Umbilical cord (tissue), 2 donors: ENCODE results near the gene RB1. TPM values are rescaled to one million over a fixed set of nuclear protein-coding genes. Genes with fewer than 3 reads are reported as not detected.

Experiments
- DNase-seq: peaks from one replicate; pipeline ENCODE4 v3.0.0-alpha.2; 2015; ENCODE audit warnings: low spot score
- total RNA-seq: library from RNA; depleted of rRNA; stranded (reverse); fragments of >200 nt; gene quantifications from one replicate; pipeline ENCODE4 v1.2.3, GENCODE V29; 2014; ENCODE audit warnings: low replicate concordance; ENCODE audit not compliant: insufficient read depth

RB1 gene
- total RNA-seq, 1 donor from 2014 or later: 27.9 TPM

DNA sequence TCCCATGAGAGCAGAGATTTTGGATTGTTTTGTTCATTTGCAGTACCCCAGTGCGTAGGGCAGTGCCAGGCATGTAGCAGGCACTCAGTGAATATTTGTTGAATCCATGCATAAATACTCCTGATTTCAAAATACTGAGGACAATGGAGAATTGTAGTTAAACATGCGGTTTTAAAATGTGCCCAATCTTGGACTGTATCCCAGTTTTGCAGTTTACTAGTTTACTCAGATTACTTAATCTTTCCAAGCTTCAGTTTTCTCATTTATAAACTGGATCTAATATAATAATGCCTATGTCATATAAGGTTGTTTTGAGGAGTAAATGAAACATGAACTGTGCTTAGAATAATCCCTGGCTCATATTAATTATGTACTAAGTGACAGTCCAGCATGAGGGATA is 190.3 kb downstream of the RB1 start:
- DNase-seq: no peak

DNA sequence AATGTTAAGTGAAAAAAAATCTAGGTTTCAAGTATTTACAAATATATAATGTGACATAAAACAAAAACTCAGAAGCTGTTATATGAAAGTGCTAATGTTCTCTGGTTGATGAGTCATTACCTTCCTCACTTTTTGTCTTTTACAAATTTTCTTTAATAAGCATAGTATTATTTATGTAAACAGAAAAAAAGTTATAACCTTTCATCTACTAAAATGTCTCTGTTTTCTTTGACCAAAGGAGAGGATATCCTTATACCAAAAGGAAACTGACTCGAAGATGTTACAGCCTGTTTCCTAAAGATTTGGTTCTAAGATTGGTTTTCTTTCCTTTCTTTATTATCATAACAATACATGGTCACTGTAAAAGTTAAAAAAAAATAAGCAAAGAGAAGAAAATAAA is 191.3 kb downstream of the RB1 start:
- DNase-seq: no peak

DNA sequence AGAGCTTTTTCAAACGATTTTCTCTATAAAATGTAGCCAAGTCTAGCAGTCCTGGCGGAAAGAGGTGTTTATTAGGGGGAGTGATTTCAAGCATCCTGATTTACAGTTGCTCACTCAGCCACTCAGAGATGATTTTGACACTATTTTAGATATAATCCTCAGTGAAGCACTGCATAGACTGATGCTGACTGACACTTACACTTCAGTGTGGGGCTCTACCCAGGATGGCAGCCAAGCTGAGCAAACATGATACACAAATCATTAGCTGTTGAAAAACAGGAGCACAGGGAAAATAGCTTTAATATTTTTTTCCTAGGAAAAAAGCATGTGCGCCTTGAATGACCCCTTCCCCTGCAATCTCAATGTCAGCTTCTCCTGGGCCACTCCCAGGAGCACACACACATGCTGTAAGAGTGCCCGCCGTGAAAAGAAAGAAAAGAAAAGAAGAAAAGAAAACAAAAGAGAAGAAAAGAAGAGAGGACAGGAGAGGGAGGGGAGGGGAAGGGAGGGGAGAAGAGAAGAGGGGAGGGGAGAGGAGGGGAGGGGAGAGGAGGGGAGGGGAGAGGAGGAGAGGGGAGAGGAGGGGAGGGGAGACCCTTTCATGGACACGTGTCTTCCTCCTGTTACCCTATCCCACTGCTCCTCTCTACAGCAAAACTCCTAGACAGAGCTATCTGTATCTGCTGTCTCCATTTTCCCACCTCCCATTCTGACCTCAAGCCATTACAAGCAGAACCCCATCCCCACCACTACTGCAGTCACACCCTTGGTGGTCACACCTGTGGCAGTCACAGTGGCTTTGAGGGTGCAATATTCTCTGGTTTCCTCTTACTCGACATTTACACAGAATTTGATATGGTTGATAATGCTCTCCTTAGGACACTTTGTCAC is 193.0 kb downstream of the RB1 start:
- DNase-seq: no peak

DNA sequence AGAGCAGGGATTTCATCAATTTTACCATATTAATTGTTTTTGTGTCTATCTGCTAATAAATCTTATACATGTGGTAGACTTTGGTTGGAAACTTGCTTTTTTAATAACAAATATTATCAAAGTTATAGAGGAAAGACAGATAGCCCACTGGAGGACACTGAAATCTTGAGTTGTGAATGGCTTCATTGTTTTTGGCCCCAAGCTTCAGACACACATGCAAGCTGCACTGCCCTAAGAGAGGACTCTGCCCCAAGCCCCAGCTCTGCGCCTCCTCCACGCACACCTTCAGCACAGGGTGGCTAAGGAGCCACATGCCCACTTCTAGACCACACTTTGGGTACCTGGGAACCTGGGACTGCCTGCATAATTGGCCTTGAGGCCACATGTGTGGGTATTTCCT is 194.1 kb downstream of the RB1 start:
- no peak for DNase-seq

DNA sequence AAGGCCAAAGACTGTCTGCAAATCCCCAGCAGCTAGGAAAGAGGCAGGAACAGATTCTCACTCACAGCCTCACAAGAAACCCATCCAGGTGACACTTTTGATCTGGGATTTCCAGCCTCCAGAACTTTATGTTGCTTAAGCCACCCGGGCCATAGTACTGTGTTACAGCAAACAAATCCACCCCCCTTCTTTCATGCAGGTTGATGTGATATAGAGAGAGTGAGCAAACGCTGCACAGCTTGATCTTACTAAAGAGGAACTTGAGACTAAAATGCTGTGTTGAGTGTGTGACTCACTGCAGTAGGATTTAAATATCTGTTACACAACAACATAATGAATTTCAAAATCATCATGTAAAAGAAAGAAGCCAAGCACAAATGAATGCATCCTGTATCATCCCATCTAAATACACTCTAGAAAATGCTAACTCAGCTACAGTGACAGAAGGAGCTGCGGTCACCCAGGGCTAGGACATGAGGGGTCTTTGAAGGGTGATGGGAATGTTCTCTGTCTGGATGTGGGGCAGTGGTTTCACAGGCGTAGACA is 197.2 kb downstream of the RB1 start:
- peak; percentile 85 for DNase-seq

DNA sequence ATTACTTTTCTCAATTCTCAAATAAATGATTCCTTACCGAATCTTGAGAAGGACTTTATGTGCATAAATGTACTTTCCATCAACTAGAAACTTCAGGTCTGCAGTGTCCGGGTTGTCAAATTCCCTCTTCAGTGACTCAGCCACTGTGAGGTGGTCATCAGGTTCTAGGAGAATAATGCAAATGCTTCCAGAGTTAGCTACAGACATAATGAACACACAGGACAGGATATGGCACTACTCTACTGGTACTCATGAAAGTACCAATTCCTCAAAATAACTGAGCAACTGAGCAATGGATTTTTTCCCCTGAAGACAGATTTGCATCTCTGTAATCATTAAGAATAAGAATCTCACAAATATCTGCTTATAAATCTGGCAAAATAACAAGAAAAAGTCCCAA is 198.2 kb downstream of the RB1 start:
- DNase-seq: no peak

DNA sequence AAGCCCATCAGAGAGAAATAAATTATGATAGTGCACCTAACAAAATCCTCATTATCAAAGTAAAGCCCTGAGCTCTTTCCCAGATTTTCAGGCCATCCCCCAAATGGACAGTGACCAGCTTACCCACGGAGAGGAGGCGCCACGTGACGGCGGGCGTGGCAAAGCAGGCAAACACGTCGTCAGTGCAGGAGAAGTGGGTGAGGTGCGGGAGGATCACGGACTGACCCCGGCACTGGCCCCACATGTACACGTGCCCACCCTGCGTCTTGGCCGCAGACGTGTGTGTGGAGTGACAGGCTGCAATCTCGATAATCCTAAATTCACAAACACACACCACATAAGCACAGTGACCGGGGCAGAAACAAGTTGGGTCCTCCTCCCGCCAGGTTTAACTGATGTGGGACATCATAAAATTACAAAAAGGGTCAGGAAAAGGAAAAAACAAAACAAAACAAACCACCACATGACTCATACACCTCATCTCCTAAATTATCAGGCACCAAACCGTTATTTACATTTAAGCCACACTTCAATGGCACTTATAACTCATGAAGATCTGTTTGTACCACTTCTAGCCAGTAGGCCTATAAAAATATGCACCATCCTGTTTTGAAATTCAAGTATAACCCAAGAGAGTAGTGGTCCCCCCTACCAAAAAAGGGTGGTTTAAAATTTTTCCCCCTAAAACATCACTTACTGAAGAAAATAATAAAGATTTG is 199.2 kb downstream of the RB1 start:
- no peak for DNase-seq

DNA sequence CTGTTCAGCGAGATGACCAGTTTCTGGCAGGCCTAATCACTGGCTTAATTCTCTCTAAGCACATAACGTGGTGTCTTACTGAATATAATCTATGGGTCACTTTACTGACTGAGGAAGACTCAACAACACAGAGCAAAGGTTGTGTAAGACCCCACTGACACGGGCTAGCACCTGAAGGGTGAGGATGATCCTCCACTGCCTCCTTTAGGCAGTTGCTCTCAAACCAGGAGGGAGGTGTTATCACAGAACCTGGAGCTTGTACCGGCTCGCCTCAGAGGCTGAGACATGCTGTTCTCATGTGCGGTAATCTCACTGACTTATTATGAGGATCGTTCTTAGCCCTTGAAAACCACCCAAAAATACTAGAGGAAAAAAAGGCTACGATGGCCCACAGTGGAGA is 201.1 kb downstream of the RB1 start:
- DNase-seq: no peak

DNA sequence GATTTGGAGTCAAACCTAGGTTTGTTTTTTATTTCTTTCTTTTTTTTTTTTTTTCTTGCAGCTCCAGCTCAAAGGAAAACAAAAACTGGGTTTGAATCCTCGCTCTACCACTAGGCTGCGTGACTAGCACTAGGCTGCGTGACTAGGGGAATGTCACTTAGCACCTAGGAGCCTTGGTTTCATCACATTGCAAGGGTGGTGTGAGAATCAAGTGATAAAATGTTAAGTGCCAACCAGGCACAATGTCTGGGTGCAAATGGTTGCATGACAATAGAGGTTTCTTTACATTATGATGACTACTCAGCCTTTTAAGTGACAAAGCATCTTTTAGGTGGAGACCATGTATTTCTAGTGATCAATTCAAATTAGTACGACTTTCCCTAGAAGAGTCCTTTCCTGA is 201.5 kb downstream of the RB1 start:
- no peak for DNase-seq

DNA sequence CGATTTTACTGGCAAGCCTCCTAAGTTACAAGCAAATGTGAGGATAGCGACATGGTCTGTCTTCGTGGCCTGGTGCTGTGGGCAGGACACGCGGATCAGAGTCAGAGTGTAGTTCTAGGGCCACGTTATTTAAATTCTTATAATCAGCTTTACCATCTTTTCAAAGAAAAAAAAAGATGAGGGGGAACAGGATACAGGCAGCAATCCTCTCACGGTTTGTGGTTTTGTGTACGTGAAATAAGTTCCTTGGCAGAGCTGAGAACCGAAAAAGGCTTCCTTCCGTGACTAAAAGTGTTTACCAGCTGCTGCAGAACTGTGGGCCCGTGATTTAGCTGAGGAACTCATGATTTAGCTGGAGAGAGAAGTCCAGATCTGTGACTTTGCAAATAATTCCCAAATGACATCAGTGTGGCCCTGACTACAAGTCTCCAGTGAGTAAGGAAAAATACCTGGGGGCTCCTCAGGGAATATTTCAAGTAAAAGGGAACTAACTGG is 202.1 kb downstream of the RB1 start:
- DNase-seq: peak; percentile 35

DNA sequence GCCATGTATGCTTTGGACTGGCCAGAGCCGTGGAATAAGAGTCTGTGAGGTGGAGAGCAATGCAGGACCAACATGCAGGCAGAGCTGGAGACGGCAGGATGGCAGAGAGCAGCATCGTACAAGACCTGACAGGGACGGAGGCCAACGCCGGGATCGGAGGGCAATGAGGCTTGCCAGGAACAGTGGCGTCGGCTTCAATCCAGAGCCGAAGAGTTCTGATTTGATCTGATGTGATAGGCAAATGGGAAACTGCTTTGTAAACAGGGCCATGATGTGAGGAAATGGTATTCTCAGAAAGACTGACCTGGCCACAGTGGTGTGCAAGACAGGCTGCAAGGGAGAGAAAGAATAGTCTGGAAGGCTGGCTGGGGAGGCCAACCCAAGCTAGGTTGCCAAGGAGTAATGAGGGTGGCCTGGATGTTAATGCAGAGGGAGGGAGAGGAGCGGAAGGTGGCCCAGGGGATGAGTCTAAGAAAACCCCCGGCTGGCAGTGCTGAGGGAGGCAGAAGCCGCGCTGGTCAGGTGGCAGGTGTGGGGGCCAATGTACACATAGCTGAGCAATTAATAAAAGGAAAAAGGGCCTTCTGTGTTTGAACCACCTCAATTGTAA is 202.6 kb downstream of the RB1 start:
- no peak for DNase-seq

DNA sequence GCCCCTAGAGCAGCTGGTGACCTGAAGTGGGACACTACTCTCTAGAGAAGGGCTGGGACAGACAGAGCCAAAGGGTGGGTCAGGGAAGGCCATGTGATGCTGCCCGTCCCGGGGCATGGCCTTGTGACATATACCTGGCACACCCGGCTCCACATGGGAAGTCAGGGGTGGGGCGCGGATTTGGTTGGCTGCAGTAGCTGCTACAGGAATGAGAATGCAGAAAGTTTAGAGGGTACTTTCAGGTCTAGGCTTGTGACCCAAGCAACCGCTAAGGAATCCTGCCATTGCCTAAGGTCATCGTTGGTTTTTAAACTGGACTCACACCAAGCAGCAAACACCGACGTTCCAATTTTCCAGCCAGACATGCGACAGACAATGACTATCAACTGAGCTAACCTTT is 203.5 kb downstream of the RB1 start:
- DNase-seq: no peak

DNA sequence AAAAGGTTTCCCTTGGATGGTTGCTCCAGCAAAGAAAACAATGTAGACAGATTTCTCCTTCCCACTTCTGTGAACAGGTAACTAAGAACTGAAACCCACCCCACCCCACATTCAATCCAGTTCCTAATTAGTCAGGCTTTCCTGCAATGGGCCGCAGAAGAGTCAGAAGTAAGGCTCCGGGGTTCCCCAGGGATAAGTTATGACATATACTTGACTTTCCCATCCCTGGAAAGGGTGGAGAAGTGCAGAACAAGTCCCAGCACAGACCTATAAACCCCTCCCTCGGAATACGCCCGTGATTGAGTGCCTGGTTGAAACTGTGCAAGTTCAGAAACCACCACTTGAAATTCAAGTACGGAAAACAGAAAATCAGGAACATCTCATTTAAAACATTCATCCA is 204.5 kb downstream of the RB1 start:
- no peak for DNase-seq

DNA sequence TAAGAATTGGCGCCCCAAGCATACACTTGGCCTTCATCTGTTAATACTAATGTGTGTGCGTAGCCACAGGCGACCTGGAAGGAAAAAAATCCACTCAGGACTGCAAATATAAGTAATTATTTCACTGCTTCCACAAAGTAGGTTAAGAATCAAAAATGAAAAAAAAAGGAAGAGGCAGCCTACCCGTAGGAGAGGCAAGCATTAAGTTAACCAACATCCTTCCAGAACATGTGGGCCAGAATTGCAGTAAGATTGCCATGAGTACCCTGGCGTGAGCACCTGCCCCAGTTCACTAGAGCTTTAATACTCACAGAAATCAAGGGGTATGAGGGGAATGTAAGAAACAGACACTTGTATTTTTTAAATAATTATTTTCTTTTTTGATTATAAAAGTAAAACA is 207.1 kb downstream of the RB1 start:
- DNase-seq: no peak

DNA sequence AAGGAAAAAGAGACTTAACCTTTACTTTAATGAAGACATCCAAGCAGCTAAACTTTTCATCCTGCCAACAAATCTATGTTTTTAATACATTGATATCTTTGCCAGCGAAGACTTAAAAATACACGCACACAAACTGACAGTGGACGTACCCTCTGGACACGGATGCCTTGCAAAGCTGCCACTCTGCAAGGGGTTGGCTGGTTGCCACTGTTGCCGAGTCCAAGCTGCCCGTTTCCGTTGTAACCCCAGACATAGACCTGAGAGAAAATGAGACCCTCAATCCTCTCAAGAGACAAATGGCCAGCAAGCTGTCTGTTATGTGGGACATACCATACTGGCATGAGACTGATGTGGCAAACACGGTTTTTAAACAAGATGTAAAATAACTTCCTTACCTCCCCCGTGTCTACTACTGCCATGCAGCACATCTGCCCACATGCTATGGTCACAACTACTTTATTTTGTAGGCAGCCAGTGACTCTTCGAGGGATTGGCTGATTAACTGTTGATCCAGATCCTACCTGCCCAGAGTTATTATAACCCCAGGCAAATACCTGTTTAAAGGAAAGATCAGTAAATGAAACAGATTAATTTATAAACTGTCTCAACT is 208.2 kb downstream of the RB1 start:
- DNase-seq: no peak

DNA sequence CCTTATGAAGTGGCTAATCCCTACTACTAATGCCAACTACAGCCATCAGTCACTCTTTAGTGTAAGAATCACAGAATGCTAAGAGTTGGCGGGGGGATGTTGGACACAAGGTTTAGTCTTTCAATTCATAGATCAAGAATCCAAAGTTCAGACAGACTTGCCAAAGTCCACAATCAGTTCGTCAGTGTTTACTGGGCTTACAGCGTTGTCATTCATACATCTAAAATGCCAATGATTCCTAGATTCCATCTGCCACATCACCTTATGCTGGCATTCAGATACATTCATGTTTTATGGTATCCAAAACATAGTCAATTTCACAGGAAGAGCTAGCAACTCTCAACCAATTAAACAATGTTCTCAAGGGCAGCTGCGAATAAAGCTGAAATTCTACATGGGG is 211.2 kb downstream of the RB1 start:
- no peak for DNase-seq

DNA sequence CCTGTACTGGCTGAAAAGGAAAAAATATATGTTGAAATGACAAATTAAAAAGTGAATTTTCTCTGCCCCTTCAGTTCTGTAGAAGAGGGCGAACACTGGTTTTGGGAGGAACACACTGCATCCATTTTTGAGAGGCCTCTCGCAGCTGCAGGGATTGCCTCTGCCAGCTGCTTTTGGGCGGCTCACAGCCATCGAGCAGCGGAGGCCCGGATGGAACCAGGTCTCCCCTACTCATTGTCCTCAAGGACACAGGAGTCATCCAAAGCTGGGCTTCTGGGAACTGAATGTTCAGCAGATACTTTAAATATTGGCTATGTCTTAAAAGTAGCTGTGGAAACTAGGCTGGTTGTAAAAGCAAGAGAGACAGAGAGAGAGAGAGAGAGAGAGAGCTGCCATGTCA is 212.2 kb downstream of the RB1 start:
- no peak for DNase-seq

DNA sequence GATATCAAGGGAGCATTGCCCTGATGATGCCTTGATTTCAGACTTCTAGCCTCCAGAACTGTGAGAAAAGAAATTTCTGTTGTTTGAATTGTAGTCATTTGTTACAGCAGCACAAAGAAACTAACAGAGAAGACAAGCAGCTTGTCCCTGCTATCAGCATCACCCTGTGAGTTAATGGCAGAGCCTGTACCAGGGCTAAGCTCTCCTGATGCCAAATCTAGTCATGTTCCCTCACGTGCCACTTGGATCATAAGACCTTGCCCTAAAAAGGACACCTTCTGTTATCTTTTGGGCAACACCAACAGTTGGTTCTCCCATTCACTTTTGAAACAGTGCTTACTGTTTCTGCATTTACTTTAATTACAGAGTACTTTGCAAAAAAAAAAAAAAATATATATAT is 214.5 kb downstream of the RB1 start:
- no peak for DNase-seq

DNA sequence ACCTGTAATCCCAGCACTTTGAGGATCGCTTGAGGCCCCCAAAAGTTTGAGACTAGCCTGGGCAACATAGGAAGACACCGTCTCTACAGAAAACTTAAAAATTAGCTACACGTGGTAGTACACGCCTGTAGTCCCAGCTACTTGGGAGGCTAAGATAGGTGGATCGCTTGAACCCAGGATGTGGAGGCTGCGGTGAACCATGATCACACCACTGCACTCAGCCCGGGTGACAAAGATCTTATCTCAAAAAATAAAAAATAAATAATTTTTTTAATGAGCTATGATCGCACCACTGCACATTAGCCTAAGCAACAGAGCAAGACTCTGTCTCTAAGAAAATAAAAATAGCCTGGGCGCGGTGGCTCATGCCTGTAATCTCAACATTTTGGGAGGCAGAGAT is 222.7 kb downstream of the RB1 start:
- no peak for DNase-seq

DNA sequence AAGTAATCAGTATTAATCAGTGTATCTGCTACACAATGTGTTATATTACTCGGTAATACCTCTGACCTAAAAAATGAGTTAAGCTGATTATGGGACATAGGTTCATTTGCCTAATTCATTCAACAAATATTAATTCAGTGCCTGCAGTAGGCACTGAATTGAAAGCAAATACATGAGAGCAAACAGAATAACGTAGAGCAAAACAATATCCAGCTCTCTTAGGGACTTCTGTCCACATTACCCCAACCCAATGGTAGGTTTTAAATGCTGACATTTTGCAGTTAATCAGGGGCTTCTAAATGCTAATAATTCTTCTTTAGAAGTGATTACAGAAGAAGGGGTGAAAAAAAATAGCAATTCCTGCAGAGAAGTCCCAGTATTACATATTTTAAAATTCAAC is 224.4 kb downstream of the RB1 start:
- DNase-seq: no peak

DNA sequence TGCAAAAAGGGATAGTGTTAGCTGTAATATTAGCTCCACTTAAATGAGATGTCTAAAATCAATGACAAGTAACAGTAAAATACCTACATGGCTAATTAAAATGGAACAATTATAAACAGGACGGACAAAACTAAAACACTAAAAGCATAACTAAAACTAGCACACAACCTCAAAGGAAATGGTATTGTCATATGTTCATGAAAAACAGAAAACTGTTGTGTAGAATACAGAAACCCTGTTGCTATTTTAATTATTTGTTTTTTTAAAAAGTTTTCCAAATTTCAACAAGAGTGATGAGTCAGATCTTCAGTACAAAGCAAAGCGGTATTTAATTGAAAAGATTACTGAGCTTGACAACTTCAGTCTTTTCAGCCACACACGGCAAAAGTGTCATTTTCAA is 225.2 kb downstream of the RB1 start:
- no peak for DNase-seq

DNA sequence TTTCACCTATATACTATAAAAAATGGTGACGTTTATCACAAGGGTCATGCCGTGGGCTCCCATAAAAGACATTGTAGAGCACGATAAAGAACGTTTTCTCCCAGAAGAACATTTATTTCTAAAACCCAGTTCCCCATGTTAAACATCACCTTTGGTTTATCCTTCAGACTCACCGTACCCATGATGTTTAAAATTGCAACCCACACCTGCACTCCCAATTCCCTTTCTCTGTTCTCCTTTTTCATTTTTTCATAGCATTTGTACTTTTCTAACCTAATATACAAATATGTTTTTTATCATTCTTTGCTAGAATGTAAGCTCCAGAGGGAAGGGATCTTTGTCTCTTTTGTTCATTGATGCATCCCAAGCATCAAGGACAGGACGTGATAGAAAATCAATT is 227.3 kb downstream of the RB1 start:
- no peak for DNase-seq
